DND-41 (cell line): ENCODE results near the gene CDK3.

Source experiments
- ATAC-seq: fragments of 200-7000 bp; cut with Tn5 transposase; 3 replicates; pipeline ENCODE4 v1.9.1; 2021; ENCODE audit warnings: low read depth; ENCODE audit not compliant: insufficient read depth
- DNase-seq: peaks from one replicate; pipeline ENCODE4 v3.0.0-alpha.2; 2020
- H2AFZ ChIP-seq: 2 replicates; pipeline ENCODE4 v1.6.0; 2012; ENCODE audit warnings: low read depth, low read length
- H3K27ac ChIP-seq: 2 replicates; pipeline ENCODE4 v1.5.1; 2012; ENCODE audit warnings: low read length, inconsistent platforms
- H3K27me3 ChIP-seq: fragments of 200-600 bp; sonication (generic); 2 replicates; pipeline ENCODE4 v1.6.0; 2012; ENCODE audit warnings: low read length, mild to moderate bottlenecking, inconsistent platforms; ENCODE audit not compliant: insufficient read depth, poor library complexity
- H3K36me3 ChIP-seq: 2 replicates; pipeline ENCODE4 v1.5.1; 2012; ENCODE audit warnings: low read length, inconsistent platforms; ENCODE audit not compliant: insufficient read depth
- H3K4me1 ChIP-seq: 2 replicates; pipeline ENCODE4 v1.5.1; 2012; ENCODE audit warnings: mild to moderate bottlenecking, low read length; ENCODE audit not compliant: insufficient read depth
- H3K4me2 ChIP-seq: 2 replicates; pipeline ENCODE4 v1.6.0; 2012; ENCODE audit warnings: mild to moderate bottlenecking, moderate library complexity, low read length, inconsistent platforms; ENCODE audit not compliant: insufficient read depth
- H3K4me3 ChIP-seq, 2 experiments: fragments of 200-600 bp in 1 of 2; shearing (Covaris generic) in 1 of 2; 2 replicates each; pipeline ENCODE4 v1.5.1; 2012 to 2016; ENCODE audit warnings: inconsistent platforms in 2 of 2, low read length in 2 of 2, mild to moderate bottlenecking in 2 of 2, low read depth in 1 of 2, moderate library complexity in 1 of 2
- H3K79me2 ChIP-seq: 2 replicates; pipeline ENCODE4 v1.6.0; 2012; ENCODE audit warnings: low read length, inconsistent platforms; ENCODE audit not compliant: insufficient read depth
- H3K9ac ChIP-seq: 2 replicates; pipeline ENCODE4 v1.6.0; 2012; ENCODE audit warnings: low read depth, mild to moderate bottlenecking, inconsistent platforms, low read length, moderate library complexity
- H3K9me3 ChIP-seq: 2 replicates; pipeline ENCODE4 v1.5.1; 2012; ENCODE audit warnings: low read length, moderate library complexity, mild to moderate bottlenecking, inconsistent platforms; ENCODE audit not compliant: insufficient read depth, severe bottlenecking
- H4K20me1 ChIP-seq: 2 replicates; pipeline ENCODE4 v1.6.0; 2012; ENCODE audit warnings: low read length; ENCODE audit not compliant: insufficient read depth
- EZH2 ChIP-seq: IDR thresholded peaks from 3 replicates; pipeline ENCODE4 v1.6.1; 2012; ENCODE audit warnings: borderline replicate concordance, low read depth, mild to moderate bottlenecking, moderate library complexity, low read length, inconsistent platforms; ENCODE audit not compliant: severe bottlenecking
- TF ChIP-seq, protein P1 (sequence below): IDR thresholded peaks from 2 replicates; pipeline ENCODE4 v1.5.1; 2012; ENCODE audit warnings: borderline replicate concordance, low read length, moderate library complexity, mild to moderate bottlenecking; ENCODE audit not compliant: poor library complexity, severe bottlenecking; ENCODE audit errors: extremely low read depth

CDK3 gene

DNA sequence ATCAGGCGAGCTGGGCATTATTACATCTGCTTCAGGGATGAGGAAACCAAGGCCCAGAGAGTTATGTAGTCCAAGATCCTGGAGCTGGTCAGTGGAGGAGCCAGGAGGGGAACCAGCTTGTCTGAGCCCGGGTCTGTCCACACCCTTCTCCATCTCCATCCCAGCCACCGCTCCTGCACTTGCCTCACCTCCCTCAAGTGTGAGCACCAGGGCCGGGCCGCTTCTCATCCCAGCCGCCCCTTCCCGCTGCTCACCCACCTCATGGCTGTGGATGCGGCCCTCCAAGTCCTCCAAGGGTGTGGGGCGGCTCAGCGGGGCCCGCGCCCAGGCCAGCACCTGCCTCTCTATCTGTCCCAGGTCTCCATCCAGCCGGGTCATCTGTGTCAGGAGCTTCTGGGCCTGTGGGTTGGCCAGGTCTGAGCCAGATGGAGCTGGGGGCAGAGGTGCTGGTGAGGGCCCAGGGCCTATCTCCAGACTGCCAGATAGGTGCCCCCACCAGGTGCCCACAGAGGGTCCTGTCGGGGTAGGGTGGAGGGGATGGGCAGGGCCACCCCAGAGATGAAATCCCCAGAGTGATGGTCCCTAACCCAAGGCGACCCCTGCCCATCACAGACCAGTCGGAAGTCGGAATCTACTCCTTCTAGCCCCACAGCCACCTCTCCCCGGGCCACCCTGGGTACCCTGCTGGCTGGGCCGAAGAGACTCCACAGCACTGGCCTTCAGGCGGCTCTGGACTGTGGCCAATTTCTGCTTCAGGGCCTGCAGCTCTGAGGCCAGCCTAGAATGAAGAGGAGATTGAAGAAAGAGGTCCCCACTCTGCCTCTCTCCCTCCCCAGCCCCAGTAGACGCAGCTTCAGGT is 17.1 kb downstream of the CDK3 start:
- no peak overlapping the region for H3K27ac ChIP-seq
- H3K27me3 ChIP-seq: no peaks in the 10 kb centered on the region
- no peaks in the 10 kb centered on the region for H4K20me1 ChIP-seq
- no peaks in the 10 kb centered on the region for H3K9me3 ChIP-seq
- DNase-seq (no peak), ATAC-seq (no peak)
- no peak overlapping the region for H3K9ac ChIP-seq
- no peak for TF ChIP-seq EZH2
- TF ChIP-seq, protein P1, sequence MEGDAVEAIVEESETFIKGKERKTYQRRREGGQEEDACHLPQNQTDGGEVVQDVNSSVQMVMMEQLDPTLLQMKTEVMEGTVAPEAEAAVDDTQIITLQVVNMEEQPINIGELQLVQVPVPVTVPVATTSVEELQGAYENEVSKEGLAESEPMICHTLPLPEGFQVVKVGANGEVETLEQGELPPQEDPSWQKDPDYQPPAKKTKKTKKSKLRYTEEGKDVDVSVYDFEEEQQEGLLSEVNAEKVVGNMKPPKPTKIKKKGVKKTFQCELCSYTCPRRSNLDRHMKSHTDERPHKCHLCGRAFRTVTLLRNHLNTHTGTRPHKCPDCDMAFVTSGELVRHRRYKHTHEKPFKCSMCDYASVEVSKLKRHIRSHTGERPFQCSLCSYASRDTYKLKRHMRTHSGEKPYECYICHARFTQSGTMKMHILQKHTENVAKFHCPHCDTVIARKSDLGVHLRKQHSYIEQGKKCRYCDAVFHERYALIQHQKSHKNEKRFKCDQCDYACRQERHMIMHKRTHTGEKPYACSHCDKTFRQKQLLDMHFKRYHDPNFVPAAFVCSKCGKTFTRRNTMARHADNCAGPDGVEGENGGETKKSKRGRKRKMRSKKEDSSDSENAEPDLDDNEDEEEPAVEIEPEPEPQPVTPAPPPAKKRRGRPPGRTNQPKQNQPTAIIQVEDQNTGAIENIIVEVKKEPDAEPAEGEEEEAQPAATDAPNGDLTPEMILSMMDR: no peak
- H3K4me3 ChIP-seq: no peak overlapping the region
- H3K4me1 ChIP-seq: peaks cover 8% of the 10 kb centered on the region
- H3K36me3 ChIP-seq: no peaks in the 10 kb centered on the region
- H3K79me2 ChIP-seq: no peaks in the 10 kb centered on the region
- H3K4me2 ChIP-seq: no peak overlapping the region
- no peak overlapping the region for H2AFZ ChIP-seq

DNA sequence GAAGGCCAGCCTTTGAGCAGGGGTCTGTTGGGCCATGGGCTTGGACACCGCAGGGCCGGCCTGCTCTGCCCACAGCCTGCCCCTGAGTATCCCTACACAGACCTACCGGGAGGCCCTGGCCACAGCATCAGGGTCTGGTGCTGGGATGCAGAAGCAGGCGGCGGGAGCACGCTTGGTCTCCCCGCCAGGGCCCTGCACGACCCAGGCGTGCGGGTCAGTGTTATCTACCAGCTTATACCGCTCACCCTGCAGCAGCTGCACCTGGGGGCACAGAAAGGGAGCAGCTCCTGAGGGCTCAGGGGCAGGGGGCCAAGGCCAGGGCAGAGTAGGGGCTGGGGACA is 17.7 kb downstream of the CDK3 start:
- Histone ChIP-seq H2AFZ (no peak overlapping the region), H3K27ac (no peak overlapping the region), H3K27me3 (no peaks in the 10 kb centered on the region), H3K4me3 (no peak overlapping the region), H3K4me1 (peaks cover 8% of the 10 kb centered on the region), H3K36me3 (no peaks in the 10 kb centered on the region), H3K9me3 (no peaks in the 10 kb centered on the region), H3K79me2 (no peaks in the 10 kb centered on the region), H3K4me2 (no peak overlapping the region), H3K9ac (no peak overlapping the region), H4K20me1 (no peaks in the 10 kb centered on the region)
- TF ChIP-seq EZH2: no peak
- TF ChIP-seq, protein P1: no peak
- DNase-seq (no peak), ATAC-seq (no peak)

DNA sequence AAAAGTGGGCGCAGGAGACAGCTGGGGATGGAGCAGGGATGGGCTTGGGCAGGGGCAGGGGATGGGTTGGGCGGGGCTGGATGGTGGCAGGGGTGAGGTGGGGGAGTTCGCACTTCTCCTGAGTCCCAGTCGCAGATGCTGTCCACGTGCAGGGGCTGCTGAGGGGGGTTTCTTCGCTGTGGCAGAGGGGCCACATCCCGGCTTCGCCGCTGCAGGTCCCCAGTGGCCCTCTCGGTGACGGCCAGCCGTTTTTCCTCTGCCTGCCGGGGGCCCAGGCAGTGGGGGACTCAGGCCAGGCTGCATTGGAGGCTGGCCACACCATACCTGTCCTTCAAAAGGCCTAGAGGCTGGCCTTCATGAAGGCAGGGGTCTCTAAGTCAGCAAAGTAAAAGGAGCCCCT is 18.1 kb downstream of the CDK3 start:
- Histone ChIP-seq H3K27ac (no peak overlapping the region), H3K9me3 (no peaks in the 10 kb centered on the region), H2AFZ (no peak overlapping the region), H3K27me3 (no peaks in the 10 kb centered on the region), H3K4me3 (no peak overlapping the region), H3K79me2 (no peaks in the 10 kb centered on the region), H3K4me2 (no peak overlapping the region), H3K9ac (no peak overlapping the region), H4K20me1 (no peaks in the 10 kb centered on the region), H3K4me1 (peaks cover 7% of the 10 kb centered on the region), H3K36me3 (no peaks in the 10 kb centered on the region)
- TF ChIP-seq EZH2: no peak
- TF ChIP-seq, protein P1: no peak
- DNase-seq: no peak
- ATAC-seq: no peak
